Transverse colon (tissue), 4 donors: ENCODE results near the gene OR9K2. TPM values are rescaled to one million over a fixed set of nuclear protein-coding genes. Genes with fewer than 3 reads are reported as not detected.

Experiments used
- DNase-seq: peaks from one replicate; pipeline ENCODE4 v3.0.0-alpha.2; 2019
- H3K27ac ChIP-seq, 4 donors: fragments of 200-600 bp; sonication (generic); 2 replicates each; pipeline ENCODE4 v1.5.1; 2016 to 2018; ENCODE audit warnings: inconsistent platforms in 4 of 4
- H3K27me3 ChIP-seq: fragments of 200-600 bp; sonication (generic); 2 replicates; pipeline ENCODE4 v1.5.1; 2017; ENCODE audit warnings: inconsistent platforms
- H3K36me3 ChIP-seq, 4 donors: fragments of 200-600 bp; sonication (generic); 2 replicates each; pipeline ENCODE4 v1.5.1; 2017 to 2019; ENCODE audit warnings: inconsistent platforms in 4 of 4
- H3K4me1 ChIP-seq, 4 donors: fragments of 200-600 bp; sonication (generic); 2 replicates each; pipeline ENCODE4 v1.5.1; 2017 to 2020; ENCODE audit warnings: inconsistent platforms in 4 of 4
- H3K4me3 ChIP-seq, 4 donors: fragments of 200-600 bp; sonication (generic); 1 replicate in 1 of 4; 2 replicates in 3 of 4; pipeline versions ENCODE4 v1.5.1 to v1.6.1; 2017 to 2019; ENCODE audit warnings: inconsistent platforms in 4 of 4
- H3K9me3 ChIP-seq, 2 donors: fragments of 200-600 bp; sonication (generic); 2 replicates each; pipeline ENCODE4 v1.5.1; 2017 to 2019; ENCODE audit warnings: inconsistent platforms in 2 of 2
- CTCF ChIP-seq, 5 experiments: fragments of 200-600 bp in 3 of 5; fragments of 450-650 bp in 2 of 5; sonication (generic) in 3 of 5; IDR thresholded peaks; 1 replicate in 2 of 5; 2 replicates in 3 of 5; pipeline ENCODE4 v1.5.1; 2016 to 2017; ENCODE audit warnings: antibody characterized with exemption in 5 of 5, inconsistent platforms in 3 of 5, mild to moderate bottlenecking in 2 of 5, moderate library complexity in 1 of 5
- EP300 ChIP-seq: sonication (generic); formaldehyde crosslinking; IDR thresholded peaks from one replicate; pipeline ENCODE4 v1.6.1; 2017; ENCODE audit warnings: antibody characterized with exemption, low read depth
- POLR2A ChIP-seq: fragments of 450-650 bp; IDR thresholded peaks from one replicate; pipeline ENCODE4 v1.6.1; 2016; ENCODE audit warnings: antibody characterized with exemption, mild to moderate bottlenecking, moderate library complexity
- POLR2AphosphoS5 ChIP-seq, 3 donors: sonication (generic); formaldehyde crosslinking; IDR thresholded peaks; one replicate each; pipeline ENCODE4 v1.6.1; 2016; ENCODE audit warnings: antibody characterized with exemption in 3 of 3
- WGBS, 2 donors: methylation state at CpG; one replicate each; pipeline ENCODE4 v1.1.5; 2018; ENCODE audit warnings: low coverage in 1 of 2; 5-methylcytosine and 5-hydroxymethylcytosine counted together
- in situ Hi-C, 4 donors: fragments of 200-750 bp; cut with MboI; loops; one replicate each; pipeline versions ENCODE4 v1.15.0 to v1.15.1; 2017; ENCODE audit warnings: low sequenced_read_pairs in 3 of 4, low pct_ligation_motif_present in 1 of 4, low pct_unique_long_range_greater_than_20kb in 1 of 4
- intact Hi-C: fragments of 100-400 bp; cut with DNase I; formaldehyde crosslinking; loops from one replicate; pipeline ENCODE4 v1.15.1; 2023; ENCODE audit warnings: low total_unique reads
- total RNA-seq, 4 donors: library from RNA; depleted of rRNA; stranded (reverse); fragments of >200 nt; gene quantifications; one replicate each; pipeline ENCODE4 v1.1.0, GENCODE V29; 2016

The OR9K2 gene
- not detected for total RNA-seq

- no peak for DNase-seq
- TF ChIP-seq POLR2AphosphoS5 (IDR thresholded peaks at IDR 0.05): no peak
- TF ChIP-seq POLR2A: no peak
- no peak for TF ChIP-seq CTCF (IDR thresholded peaks at IDR 0.05)
- TF ChIP-seq EP300: no peak
- intact Hi-C loops: no loop called here
These were observed at the start of gene OR9K2 for GRCh38 chr12:55126106-55126505. TSS of gene OR9K2 (plus strand) at chr12:55126406. CDS start at chr12:55129835, 3,429 bp downstream.

GRCh38 chr12:55092579-55092978 lies 33.6 kb upstream of the OR9K2 start:
- in situ Hi-C loops: no loop called here
- H3K9me3 ChIP-seq: no peaks in the 10 kb centered on the region
- TF ChIP-seq POLR2AphosphoS5 (IDR thresholded peaks at IDR 0.05) (no peak), CTCF (IDR thresholded peaks at IDR 0.05) (peak in 2 of 5 experiments; percentile 8 to 20)
- H3K4me3 ChIP-seq: no peak overlapping the region
- no peak for DNase-seq
- no peaks in the 10 kb centered on the region for H3K4me1 ChIP-seq
- intact Hi-C loops: no loop called here
- H3K27ac ChIP-seq: no peak overlapping the region
- 80 to 84% methylated on average over 3 of the region's 3 CpGs for WGBS, 2 donors
- no peaks in the 10 kb centered on the region for H3K27me3 ChIP-seq
- H3K36me3 ChIP-seq: no peaks in the 10 kb centered on the region

More at GRCh38 chr12:55126106-55126505, at the start of gene OR9K2:
- Histone ChIP-seq H3K9me3 (no peaks in the 10 kb centered on the region), H3K27ac (no peak within 1 kb of the TSS), H3K4me1 (no peaks in the 10 kb centered on the region), H3K27me3 (peaks cover 5% of the 10 kb centered on the region), H3K4me3 (no peak within 1 kb of the TSS), H3K36me3 (no peaks in the 10 kb centered on the region)
- WGBS, 2 donors: 74% methylated on average over 2 of the region's 2 CpGs; no CpG with 5 or more reads in 1 of the 2 donors
- in situ Hi-C loops: no loop called here

- WGBS, 2 donors: 85 to 95% methylated on average over 4 of the region's 4 CpGs
- H3K27ac ChIP-seq: no peak overlapping the region
- H3K4me1 ChIP-seq: no peaks in the 10 kb centered on the region
- TF ChIP-seq POLR2AphosphoS5 (IDR thresholded peaks at IDR 0.05) (no peak), EP300 (no peak), CTCF (IDR thresholded peaks at IDR 0.05) (no peak), POLR2A (no peak)
- no peak for DNase-seq
- no peaks in the 10 kb centered on the region for H3K9me3 ChIP-seq
- no peaks in the 10 kb centered on the region for H3K27me3 ChIP-seq
- intact Hi-C loops: no loop called here
- H3K36me3 ChIP-seq: no peaks in the 10 kb centered on the region
- H3K4me3 ChIP-seq: no peak overlapping the region
- in situ Hi-C loops: no loop called here
These were observed 13.8 kb upstream of the OR9K2 start for GRCh38 chr12:55112378-55112875.

GRCh38 chr12:55116152-55116551 lies 10.1 kb upstream of the OR9K2 start:
- intact Hi-C loops: no loop called here
- WGBS, 2 donors: 71 to 83% methylated on average over 1 of the region's 1 CpG

More at GRCh38 chr12:55116152-55116551, 10.1 kb upstream of the OR9K2 start:
- H3K36me3 ChIP-seq: no peaks in the 10 kb centered on the region
- in situ Hi-C loops: no loop called here
- no peak overlapping the region for H3K27ac ChIP-seq
- DNase-seq: no peak
- no peaks in the 10 kb centered on the region for H3K9me3 ChIP-seq
- TF ChIP-seq EP300: no peak
- no peak for TF ChIP-seq POLR2A
- TF ChIP-seq CTCF (IDR thresholded peaks at IDR 0.05): no peak
- no peak for TF ChIP-seq POLR2AphosphoS5 (IDR thresholded peaks at IDR 0.05)
- H3K4me3 ChIP-seq: no peak overlapping the region
- H3K27me3 ChIP-seq: no peaks in the 10 kb centered on the region
- no peaks in the 10 kb centered on the region for H3K4me1 ChIP-seq
